ENCODE data around the gene ZNF280B.

- no peak for TF ChIP-seq CTCF (IDR thresholded peaks at IDR 0.05)
- no peak for TF ChIP-seq ZFX (IDR thresholded peaks at IDR 0.05; ENCODE audit: borderline replicate concordance)
Observed at GRCh38 chr22:22538226-22538989, 29.9 kb upstream of the ZNF280B start.

Data from 22Rv1 (cell line).